ENCODE data around the gene GPR107.

- TF ChIP-seq, protein P1, sequence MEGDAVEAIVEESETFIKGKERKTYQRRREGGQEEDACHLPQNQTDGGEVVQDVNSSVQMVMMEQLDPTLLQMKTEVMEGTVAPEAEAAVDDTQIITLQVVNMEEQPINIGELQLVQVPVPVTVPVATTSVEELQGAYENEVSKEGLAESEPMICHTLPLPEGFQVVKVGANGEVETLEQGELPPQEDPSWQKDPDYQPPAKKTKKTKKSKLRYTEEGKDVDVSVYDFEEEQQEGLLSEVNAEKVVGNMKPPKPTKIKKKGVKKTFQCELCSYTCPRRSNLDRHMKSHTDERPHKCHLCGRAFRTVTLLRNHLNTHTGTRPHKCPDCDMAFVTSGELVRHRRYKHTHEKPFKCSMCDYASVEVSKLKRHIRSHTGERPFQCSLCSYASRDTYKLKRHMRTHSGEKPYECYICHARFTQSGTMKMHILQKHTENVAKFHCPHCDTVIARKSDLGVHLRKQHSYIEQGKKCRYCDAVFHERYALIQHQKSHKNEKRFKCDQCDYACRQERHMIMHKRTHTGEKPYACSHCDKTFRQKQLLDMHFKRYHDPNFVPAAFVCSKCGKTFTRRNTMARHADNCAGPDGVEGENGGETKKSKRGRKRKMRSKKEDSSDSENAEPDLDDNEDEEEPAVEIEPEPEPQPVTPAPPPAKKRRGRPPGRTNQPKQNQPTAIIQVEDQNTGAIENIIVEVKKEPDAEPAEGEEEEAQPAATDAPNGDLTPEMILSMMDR (IDR thresholded peaks at IDR 0.05), result no peak
- no peak for TF ChIP-seq POLR2A (IDR thresholded peaks at IDR 0.05)
These were observed 37.2 kb downstream of the GPR107 start for GRCh38 chr9:130090915-130091314.

Measured in esophagus squamous epithelium (tissue), 4 donors.